B cell (primary cell): ENCODE measurements around the gene DRC1.

Source experiments
- EZH2 ChIP-seq: IDR thresholded peaks from 2 replicates; pipeline ENCODE4 v1.6.1; 2012; ENCODE audit warnings: borderline replicate concordance, low read depth, mild to moderate bottlenecking, moderate library complexity, low read length; ENCODE audit not compliant: insufficient read depth, poor library complexity, severe bottlenecking
- TF ChIP-seq, protein P1 (sequence below): fragments of 200-600 bp; IDR thresholded peaks from one replicate; pipeline ENCODE4 v1.8.0; 2022; ENCODE audit warnings: antibody characterized with exemption, mild to moderate bottlenecking

DNA sequence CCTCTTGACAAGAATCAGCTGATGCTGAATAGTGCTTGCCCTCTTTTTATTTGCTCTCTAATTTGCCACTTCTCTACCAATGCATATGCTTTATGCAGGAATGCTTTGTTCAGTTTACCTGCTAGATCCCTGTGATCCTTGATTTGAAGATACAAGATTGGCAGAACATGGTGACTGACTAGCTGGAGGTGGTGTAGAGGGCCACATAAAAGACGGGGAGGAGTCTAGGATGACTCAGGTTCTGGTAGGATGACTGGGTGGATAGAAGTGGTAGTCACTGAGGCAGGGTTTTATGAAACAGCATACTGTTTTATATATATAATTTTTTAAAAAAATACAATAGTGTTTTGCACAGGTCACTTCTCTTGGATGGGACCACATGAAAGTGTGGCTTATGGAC is 48.8 kb upstream of the DRC1 start:
- TF ChIP-seq, protein P1, sequence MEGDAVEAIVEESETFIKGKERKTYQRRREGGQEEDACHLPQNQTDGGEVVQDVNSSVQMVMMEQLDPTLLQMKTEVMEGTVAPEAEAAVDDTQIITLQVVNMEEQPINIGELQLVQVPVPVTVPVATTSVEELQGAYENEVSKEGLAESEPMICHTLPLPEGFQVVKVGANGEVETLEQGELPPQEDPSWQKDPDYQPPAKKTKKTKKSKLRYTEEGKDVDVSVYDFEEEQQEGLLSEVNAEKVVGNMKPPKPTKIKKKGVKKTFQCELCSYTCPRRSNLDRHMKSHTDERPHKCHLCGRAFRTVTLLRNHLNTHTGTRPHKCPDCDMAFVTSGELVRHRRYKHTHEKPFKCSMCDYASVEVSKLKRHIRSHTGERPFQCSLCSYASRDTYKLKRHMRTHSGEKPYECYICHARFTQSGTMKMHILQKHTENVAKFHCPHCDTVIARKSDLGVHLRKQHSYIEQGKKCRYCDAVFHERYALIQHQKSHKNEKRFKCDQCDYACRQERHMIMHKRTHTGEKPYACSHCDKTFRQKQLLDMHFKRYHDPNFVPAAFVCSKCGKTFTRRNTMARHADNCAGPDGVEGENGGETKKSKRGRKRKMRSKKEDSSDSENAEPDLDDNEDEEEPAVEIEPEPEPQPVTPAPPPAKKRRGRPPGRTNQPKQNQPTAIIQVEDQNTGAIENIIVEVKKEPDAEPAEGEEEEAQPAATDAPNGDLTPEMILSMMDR, result no peak
- TF ChIP-seq EZH2, result no peak
